Measurements from ENCODE around the gene CLDND2.

- TF ChIP-seq HDGF (IDR thresholded peaks at IDR 0.05) = no peak
- no peak for TF ChIP-seq CTCF (IDR thresholded peaks at IDR 0.05 in 2 of 3, conservative IDR thresholded peaks at IDR 0.05 in 1 of 3; ENCODE audit: control insufficient read depth in 2 of 3, extremely low read depth in 1 of 3, insufficient read depth in 1 of 3, low read depth in 3 of 3, low read length in 3 of 3)
- no peak; the same call in 1 of the 2 replicates for TF ChIP-seq POLR2A (IDR thresholded peaks at IDR 0.05; ENCODE audit: low read depth, low read length)
Observed at GRCh38 chr19:51368366-51369282, at the start of gene CLDND2.
